Fibroblast of skin of left quadriceps (primary cell): ENCODE measurements around the gene CEP55.

Experiments
- DNase-seq, 2 experiments: peaks; one replicate each; pipeline ENCODE4 v3.0.0-alpha.2; 2013; ENCODE audit warnings: low read depth in 2 of 2

CEP55 gene

DNA sequence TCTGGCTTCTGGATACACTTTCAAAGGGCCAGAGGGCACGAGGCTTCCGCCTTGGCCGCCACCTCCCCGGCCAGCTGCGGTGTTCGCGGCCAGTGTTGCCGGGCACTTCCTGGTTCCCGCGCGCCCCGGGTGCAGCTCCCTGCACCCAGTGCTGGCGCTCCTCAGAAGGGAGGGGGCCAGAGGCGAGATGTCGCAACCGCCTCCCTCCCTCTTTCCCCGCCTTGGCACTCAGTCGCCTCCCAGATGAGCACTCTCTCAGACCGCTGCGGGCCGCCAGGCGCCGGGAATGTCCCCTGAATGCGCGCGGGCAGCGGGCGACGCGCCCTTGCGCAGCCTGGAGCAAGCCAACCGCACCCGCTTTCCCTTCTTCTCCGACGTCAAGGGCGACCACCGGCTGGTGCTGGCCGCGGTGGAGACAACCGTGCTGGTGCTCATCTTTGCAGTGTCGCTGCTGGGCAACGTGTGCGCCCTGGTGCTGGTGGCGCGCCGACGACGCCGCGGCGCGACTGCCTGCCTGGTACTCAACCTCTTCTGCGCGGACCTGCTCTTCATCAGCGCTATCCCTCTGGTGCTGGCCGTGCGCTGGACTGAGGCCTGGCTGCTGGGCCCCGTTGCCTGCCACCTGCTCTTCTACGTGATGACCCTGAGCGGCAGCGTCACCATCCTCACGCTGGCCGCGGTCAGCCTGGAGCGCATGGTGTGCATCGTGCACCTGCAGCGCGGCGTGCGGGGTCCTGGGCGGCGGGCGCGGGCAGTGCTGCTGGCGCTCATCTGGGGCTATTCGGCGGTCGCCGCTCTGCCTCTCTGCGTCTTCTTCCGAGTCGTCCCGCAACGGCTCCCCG is 70.2 kb downstream of the CEP55 start, which contains the start of gene FFAR4:
Gene FFAR4, plus strand, starts transcription at position 231 of the 842 bp plus-strand sequence. Its CDS starts 56 bp downstream, at position 287.
- DNase-seq: no peak

DNA sequence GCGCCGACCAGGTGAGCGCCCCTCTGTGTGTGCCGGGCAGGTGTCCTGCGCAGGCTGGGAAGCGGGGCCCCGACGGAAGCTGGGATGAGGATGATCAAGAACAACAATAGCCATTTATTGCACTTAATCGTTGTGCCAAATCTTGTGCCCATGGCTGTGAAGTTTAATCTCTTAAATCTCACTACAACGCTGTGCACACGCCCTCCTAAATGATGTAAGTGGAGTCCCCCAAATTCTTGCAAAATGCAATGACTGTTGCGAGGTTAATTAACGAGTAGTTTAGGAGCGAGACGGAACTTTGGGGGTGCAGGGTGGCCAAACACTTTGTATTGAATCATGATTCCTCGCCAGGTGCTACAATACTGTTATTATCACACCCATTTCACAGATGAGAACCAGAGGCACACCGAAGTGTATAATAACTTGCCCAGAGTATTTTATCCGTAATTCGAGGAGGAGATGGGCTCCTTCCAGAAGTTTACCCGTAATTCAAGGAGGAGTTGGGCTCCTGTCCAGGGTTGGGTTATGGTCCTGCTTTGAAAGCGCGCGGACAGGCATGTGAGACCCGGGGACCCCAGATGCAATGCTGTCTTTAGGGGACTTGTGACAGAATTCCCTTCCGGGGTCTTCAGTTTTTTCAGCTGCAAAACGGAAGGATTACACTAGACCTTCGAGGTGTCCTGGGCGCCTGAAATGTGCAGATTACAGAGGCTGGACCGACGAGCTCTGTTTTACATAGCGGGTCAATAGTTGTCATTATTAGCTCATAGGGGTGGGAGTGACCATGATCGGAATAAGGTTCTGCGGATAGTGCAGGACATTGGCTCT is 71.1 kb downstream of the CEP55 start:
- DNase-seq: no peak

DNA sequence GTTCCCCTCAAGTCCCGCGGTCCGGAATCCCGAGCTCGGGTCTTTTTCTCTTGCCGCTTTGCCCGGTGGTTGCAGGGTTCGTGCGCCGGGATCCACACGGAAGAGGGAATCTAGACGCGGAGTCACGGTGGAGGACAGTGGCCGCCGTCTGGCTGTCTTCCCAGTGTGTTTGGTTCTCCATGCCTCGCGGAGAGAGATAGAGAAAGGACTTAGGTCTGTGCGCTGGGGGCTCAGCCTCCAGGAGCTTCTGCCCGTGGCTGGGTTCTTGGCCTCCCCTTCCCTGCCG is 71.6 kb downstream of the CEP55 start:
- no peak for DNase-seq

DNA sequence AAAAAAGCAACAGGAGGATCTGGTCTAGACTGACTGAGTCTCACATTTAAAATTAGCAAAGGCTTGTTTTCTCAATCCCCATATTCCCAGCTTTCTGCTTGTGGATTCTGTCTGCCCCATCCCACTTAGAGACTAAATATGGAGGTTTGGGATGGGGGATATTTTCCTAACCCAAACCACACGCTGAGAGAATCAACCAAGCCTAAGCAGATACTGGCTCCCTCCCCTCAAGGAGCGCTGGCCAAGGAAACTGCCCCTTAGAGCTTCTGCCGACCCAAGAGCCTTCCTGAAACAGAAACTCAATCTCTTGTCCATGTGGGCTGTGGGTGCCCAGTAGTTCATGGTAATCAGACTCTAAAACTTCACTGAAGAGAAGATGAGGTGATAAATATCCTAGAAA is 74.0 kb downstream of the CEP55 start:
- DNase-seq: no peak

DNA sequence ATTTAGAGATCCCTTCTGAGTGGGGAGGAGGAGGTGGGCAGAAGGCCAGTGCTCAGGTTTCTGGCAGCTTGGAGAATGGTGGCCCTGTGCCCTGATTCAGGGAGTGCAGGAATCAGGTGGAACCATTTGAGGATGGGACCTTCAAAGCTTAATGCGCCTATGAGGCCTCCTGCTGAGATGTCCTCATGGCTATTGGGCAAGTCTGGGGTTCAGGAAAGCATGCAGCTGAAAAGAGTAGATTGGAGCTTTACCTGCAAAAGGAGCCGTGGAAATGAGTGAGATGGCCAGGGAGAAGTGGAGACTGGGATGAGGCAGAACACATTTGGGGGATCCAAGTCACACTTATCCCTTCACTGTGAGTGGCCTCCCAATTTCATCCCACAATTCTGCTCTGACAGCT is 76.2 kb downstream of the CEP55 start:
- DNase-seq: no peak

DNA sequence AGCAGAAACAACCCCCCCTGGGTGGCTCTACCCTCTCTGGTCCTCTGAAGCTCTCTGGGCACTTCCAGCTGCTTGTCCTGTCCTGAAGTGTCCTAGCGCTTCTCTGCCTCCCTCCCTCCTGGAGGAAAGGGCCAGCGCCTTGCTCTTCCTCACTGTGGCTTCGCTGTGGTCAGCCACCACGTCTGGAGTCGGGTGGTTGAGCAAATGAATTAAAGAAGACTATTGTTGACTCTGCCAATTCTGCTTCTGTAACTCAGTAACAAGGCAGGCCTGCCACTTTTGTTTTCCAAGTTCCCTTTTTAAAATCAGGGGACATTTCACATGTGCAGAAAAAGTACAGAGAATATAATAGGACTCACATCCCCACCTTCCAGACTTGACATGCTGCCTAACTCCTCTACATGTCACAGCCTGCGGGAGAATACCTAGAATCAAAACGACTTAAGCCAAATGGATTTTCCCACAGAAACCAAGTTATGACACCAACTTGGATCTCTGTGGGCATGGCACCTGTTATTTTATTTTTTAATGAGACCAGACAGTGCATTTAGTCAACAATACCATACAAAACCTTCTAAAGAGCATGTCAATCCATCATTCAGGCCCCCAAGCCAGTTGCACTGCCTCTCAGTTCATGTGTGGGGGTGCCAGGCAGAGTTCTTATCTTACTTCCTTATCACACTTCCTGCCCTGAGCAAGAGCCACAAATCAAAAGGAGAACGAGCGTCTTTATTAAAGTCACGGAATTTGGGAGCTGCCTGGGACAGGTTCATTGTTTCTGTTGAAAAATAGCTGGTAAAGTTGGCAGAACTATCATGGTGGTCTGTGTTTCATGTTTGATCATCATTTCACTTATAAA is 76.9 kb downstream of the CEP55 start:
- DNase-seq: no peak

DNA sequence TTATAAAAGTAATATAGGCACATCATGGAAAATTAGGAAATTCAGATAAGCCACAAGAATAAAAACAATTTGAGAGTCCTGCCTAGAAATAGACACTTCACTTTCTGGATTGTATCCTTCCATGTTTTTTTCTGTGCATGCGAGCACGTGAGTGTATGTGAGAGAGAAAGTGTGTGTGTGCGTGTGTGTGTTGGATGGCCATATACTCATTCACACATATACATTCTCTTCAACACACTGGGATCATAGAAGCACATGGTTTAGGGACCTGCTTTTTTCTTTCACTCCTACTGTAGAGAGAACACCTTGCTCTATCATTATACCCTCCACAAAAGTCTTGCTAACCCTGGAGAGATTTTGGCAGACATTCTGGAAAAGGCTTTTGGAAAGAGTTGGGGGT is 77.5 kb downstream of the CEP55 start:
- no peak for DNase-seq

DNA sequence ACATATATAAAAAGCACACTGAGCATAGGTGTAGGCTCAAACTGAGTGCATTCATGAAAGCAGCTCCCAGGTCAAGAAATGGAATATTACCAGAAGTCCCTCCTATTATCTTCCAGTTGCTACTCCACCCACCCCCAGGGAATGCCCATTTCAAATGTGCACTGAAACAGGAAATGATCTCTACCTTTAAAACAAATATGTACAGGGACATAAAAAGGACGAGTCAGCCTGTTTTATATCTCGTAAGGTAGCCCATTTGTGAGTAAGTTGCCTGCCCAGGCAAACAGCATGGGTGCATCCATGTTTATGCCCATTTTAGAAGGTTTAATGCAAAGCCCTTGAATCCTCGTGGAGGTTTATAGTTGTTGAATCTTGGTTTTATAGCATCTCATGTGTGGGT is 80.5 kb downstream of the CEP55 start:
- DNase-seq: no peak

DNA sequence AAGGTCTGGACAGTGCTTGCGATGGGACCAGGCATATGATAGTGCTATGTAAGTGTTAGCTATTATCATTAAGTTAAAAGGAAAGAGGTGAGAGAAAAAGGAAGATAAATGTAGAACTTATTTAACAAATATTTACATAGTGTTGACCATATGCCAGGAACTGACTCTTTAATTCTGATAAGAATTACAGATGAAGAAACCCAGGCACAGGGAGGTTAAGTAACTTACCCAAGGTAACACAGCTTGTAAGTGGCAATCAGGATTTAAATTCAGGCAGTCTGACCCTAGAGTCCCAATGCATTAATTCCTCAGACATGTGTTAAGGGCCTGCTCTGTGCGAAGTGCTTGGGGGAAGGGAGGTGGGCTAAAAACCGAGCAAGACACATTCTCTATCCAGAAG is 81.2 kb downstream of the CEP55 start:
- DNase-seq: no peak
